AG04449 (cell line): Measurements from ENCODE around the gene ZNF521.

Source experiments
- CTCF ChIA-PET: fragments of 350-600 bp; formaldehyde crosslinking; extraction: SDS; loops from one replicate; lab custom pipeline; 2021; ENCODE audit warnings: antibody characterized with exemption; lab: Yijun Ruan, JAX
- POLR2A ChIA-PET: fragments of 400-600, 350-600 bp; formaldehyde crosslinking; extraction: SDS; loops from one replicate; lab custom pipeline; 2020; ENCODE audit warnings: antibody characterized with exemption, inconsistent platforms; lab: Yijun Ruan, JAX
- DNase-seq: peaks from one replicate; pipeline ENCODE4 v3.0.0-alpha.2; 2010; ENCODE audit warnings: low read depth, low spot score
- H3K4me3 ChIP-seq: 2 replicates; pipeline ENCODE4 v1.5.1; 2011; ENCODE audit warnings: low read depth, mild to moderate bottlenecking, control low read depth, low read length
- TF ChIP-seq, protein P1 (sequence below): IDR thresholded peaks from one replicate; pipeline ENCODE4 v1.5.1; 2011; ENCODE audit warnings: mild to moderate bottlenecking, moderate library complexity, low read length, control low read depth, inconsistent platforms; ENCODE audit not compliant: insufficient read depth; ENCODE audit errors: missing control alignments

ZNF521 gene

DNA sequence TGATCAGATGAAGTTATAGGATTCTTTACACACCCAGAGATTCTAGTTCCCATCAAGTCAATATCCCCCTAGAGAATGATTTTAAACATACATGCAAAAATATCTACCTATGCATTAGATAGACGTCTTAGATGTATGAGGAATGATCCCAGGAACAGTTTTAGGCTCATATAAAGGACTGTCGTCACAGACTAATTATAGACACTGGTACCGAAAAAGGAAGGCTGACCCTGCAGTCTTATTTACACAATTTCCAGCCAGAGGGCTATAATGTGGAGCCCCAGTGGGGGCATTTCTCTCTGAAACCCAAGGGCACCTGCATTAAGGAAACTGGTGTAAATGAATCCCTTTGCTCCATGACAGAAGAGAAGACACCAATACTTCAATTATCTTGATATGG, 170.4 kb downstream of the ZNF521 start:
- CTCF ChIA-PET: no interaction called here

DNA sequence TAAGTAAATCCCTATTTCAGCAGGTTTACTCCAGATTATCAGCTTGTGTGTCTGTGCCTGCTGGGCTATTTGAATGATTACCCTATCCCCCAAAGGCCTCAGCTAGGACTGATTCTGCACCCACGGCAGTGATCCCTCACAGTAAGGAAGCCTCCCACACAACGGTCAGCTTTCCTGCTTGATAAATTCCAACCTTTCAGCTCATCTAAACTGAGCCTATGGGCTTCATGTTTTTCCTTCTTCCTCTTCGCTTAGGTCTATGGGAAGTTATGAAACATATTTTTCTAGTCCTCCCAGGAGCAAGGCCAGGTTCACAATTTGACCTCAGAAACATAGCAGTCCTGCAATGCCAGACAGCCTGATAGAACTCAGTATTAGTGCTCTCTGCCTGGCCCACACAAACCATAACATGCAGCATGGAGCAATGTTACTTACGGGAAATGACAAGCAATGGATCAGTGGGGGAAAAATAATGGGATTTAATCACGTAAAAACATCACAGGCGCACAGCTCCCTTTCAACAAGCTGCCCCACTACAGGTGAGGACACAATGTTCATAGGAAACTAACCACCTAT, 170.9 kb downstream of the ZNF521 start:
- H3K4me3 ChIP-seq: no peak overlapping the region
- ChIA-PET POLR2A (no interaction called here), CTCF (no interaction called here)
- no peak for DNase-seq
- TF ChIP-seq, protein P1, sequence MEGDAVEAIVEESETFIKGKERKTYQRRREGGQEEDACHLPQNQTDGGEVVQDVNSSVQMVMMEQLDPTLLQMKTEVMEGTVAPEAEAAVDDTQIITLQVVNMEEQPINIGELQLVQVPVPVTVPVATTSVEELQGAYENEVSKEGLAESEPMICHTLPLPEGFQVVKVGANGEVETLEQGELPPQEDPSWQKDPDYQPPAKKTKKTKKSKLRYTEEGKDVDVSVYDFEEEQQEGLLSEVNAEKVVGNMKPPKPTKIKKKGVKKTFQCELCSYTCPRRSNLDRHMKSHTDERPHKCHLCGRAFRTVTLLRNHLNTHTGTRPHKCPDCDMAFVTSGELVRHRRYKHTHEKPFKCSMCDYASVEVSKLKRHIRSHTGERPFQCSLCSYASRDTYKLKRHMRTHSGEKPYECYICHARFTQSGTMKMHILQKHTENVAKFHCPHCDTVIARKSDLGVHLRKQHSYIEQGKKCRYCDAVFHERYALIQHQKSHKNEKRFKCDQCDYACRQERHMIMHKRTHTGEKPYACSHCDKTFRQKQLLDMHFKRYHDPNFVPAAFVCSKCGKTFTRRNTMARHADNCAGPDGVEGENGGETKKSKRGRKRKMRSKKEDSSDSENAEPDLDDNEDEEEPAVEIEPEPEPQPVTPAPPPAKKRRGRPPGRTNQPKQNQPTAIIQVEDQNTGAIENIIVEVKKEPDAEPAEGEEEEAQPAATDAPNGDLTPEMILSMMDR: no peak

More for the DNA sequence above, 170.4 kb downstream of the ZNF521 start:
- H3K4me3 ChIP-seq: no peak overlapping the region
- TF ChIP-seq, protein P1: no peak
- POLR2A ChIA-PET: no interaction called here
- DNase-seq: no peak

DNA sequence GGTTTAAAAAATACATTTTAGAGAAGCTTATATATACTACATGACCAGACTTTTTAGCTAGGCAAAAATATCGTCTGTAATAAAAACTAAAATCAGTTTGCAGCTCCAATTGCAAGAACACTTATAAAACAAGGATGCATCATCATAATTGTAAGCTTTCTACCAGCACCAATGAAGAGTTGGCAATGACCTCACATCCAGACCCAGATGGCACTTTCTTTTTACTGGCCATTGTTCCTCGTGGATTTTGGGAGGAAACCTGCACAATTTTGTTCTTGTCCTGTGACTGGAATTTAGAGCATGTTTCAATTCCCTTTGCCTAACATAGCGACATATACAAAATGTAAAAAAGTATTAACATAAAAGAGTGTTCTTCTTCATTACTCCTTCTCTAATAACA, 174.3 kb downstream of the ZNF521 start:
- no peak for DNase-seq
- H3K4me3 ChIP-seq: no peak overlapping the region
- POLR2A ChIA-PET: no interaction called here
- TF ChIP-seq, protein P1: no peak
- CTCF ChIA-PET: no interaction called here

DNA sequence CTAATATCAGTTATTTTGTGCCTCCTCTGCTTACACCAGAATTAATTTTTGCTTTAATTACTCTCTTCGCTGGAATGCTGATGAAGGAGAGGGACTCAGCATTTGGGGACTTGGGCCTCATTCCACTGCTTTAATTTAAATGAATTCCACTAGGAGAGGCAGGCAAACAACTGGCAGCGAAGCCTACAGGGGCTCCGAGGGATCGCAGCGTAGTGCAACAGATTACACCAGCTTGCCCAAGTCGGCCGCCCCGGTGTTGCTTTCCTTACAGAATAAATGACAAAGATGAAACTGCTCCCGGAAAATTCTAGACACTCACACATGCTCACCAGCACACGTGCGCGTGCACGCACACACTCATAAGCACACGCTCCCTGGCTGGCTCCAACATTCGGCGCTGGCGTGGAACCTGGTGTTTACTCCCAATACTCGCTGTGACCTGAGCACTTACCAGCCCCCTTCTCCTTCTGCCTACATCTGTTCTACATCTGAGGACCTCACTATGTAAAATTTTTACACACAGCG, 175.4 kb downstream of the ZNF521 start:
- DNase-seq: no peak
- H3K4me3 ChIP-seq: no peak overlapping the region
- TF ChIP-seq, protein P1: no peak
- ChIA-PET CTCF (no interaction called here), POLR2A (no interaction called here)

DNA sequence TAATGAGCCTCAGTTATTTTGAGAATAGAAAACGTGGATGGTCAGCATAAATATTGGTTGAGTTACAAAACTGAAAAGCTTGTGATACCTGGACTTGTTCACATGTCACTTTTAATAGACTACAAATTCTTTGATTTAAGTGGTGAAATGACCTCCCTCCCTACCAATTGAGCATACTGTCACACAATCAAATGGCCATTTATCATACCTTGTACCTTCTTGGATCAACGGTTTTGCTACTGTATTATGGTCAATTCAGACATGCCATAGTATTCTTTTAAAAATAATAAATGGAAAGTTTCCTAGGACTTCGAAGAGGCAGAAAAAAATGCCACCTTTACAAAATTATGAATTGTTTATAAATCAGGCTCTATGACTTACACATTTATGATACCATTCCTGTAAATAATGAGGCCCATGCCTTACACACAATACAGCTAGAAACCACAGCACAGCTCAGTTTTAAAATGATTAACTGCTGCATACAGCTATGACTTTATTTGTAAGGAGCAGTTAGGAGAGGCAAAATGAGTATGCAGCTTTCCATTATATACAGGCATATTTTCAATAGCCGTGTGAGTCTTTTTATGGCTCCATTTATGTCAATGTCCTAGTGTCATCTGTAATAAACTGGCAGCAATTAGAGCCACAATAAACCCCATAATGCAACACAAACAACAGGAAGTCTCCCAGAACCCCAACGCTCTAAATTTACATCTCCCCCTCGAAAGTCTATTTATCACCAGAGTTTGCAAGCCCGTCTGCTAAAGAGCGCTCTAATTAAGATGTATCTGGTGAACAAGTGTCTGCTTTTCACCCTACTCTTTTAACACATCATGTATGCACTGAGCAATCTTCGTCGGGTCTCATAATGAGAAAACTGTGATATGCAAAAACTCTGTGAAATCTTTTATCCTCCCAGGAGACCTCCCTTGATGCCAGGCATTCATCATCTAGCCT, 176.1 kb downstream of the ZNF521 start:
- CTCF ChIA-PET: no interaction called here

More for the DNA sequence above, 176.1 kb downstream of the ZNF521 start:
- no peak overlapping the region for H3K4me3 ChIP-seq
- TF ChIP-seq, protein P1: no peak
- POLR2A ChIA-PET: no interaction called here
- no peak for DNase-seq
